Stimulated activated CD8-positive, alpha-beta memory T cell treated with anti-CD3 and anti-CD28 coated beads, Interleukin-2, amount 100 ng/mL, for 48 hours (primary cell): ENCODE data around the gene CDCA4.

ENCODE experiments used
- DNase-seq, 2 donors: peaks; one replicate each; pipeline ENCODE4 v3.0.0-alpha.2; 2020; ENCODE audit warnings: low read depth in 2 of 2

CDCA4 gene

GRCh38 chr14:105013150-105013785 lies 7.6 kb downstream of the CDCA4 start:
- no peak for DNase-seq

GRCh38 chr14:105012171-105012985 lies 8.5 kb downstream of the CDCA4 start:
- no peak for DNase-seq

GRCh38 chr14:105011312-105011990 lies 9.4 kb downstream of the CDCA4 start:
- DNase-seq, result no peak

- no peak for DNase-seq
These were observed 10.0 kb downstream of the CDCA4 start for GRCh38 chr14:105010891-105011291.

GRCh38 chr14:105010106-105010505 lies 10.8 kb downstream of the CDCA4 start:
- DNase-seq, result no peak

GRCh38 chr14:105007593-105008264 lies 13.2 kb downstream of the CDCA4 start:
- DNase-seq, result no peak

- DNase-seq, result no peak
These were observed 13.9 kb downstream of the CDCA4 start for GRCh38 chr14:105006831-105007592.

- DNase-seq, result no peak
These were observed 14.7 kb downstream of the CDCA4 start for GRCh38 chr14:105005929-105006830.

- no peak for DNase-seq
These were observed 15.5 kb downstream of the CDCA4 start for GRCh38 chr14:105005329-105005928.

GRCh38 chr14:104999361-104999760 lies 21.5 kb downstream of the CDCA4 start:
- no peak for DNase-seq

GRCh38 chr14:104998801-104999200 lies 22.1 kb downstream of the CDCA4 start:
- no peak for DNase-seq

- no peak for DNase-seq
These were observed 24.4 kb downstream of the CDCA4 start for GRCh38 chr14:104996483-104996882.

- DNase-seq, result no peak
These were observed 24.9 kb downstream of the CDCA4 start for GRCh38 chr14:104996032-104996431.

- no peak for DNase-seq
These were observed 25.9 kb downstream of the CDCA4 start for GRCh38 chr14:104994978-104995377.

- no peak for DNase-seq
These were observed 26.9 kb downstream of the CDCA4 start for GRCh38 chr14:104993808-104994591.

GRCh38 chr14:104993306-104993705 lies 27.6 kb downstream of the CDCA4 start:
- no peak for DNase-seq

- no peak for DNase-seq
These were observed 28.4 kb downstream of the CDCA4 start for GRCh38 chr14:104992501-104992900.

GRCh38 chr14:104991896-104992230 lies 29.0 kb downstream of the CDCA4 start:
- DNase-seq, result no peak

- no peak for DNase-seq
These were observed 31.0 kb downstream of the CDCA4 start for GRCh38 chr14:104989951-104990303.
